Measurements from ENCODE around the gene ABCB8. TPM values are rescaled to one million over a fixed set of nuclear protein-coding genes. Genes with fewer than 3 reads are reported as not detected.

ABCB8 gene
- total and polyA plus RNA-seq, 9 of the 15 experiments (the other 6 are each of a cell fraction or from before 2014, with no cell fraction given) = 7.6 to 106 (median 36.3) TPM

DNA sequence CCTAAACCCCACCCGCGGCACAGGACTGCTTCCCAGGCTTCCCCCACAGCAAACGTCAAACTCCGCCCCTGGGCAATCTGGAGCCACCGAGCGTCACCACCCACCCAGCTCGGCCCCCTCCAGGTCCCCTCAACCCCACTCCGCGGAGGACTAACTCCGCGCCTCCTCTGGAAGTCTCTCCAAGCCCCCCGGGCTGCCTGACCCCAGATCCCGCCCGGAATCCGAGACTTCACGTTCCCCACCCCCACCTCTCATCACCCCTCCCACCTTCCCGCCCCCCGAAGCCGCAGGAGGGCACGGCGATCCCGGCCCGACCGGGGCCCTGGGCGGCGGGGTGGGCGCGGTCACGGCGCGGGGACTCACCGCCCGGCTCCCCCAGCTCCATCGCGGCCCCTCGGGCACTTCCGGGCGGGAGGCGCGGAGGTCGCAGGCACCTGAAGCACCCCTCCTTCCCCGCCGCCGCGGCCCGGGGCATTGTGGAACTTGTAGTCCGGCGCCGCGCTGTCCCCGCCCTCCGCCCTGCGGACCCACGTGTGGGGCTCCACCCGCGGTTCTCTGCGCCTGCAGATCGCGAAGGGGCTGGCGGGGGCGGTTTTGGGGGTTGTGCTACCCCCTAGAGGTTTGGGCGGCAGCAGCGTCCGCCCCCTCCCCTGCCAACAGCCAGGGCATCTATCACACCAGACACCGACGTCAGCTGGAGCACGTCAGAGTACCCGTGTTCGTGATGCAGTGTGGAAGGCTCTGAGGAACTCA lies 55.0 kb downstream of the ABCB8 start, which contains the start of gene TMUB1 (continued):
- TF ChIP-seq, protein P1, sequence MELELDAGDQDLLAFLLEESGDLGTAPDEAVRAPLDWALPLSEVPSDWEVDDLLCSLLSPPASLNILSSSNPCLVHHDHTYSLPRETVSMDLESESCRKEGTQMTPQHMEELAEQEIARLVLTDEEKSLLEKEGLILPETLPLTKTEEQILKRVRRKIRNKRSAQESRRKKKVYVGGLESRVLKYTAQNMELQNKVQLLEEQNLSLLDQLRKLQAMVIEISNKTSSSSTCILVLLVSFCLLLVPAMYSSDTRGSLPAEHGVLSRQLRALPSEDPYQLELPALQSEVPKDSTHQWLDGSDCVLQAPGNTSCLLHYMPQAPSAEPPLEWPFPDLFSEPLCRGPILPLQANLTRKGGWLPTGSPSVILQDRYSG (tag; conservative IDR thresholded peaks at IDR 0.05; ENCODE audit: low read depth) = no peak
- TF ChIP-seq SREBF2 (CRISPR knock-in tag; IDR thresholded peaks at IDR 0.05) = no peak
- no peak for TF ChIP-seq BCL6 (CRISPR knock-in tag; IDR thresholded peaks at IDR 0.05)
- TF ChIP-seq EWSR1 (IDR thresholded peaks at IDR 0.05; ENCODE audit: borderline replicate concordance, low read depth, partially characterized antibody) = no peak
- no peak for TF ChIP-seq NFE2 (IDR thresholded peaks at IDR 0.05; ENCODE audit: low read depth)
- TF ChIP-seq GTF2F1 (IDR thresholded peaks at IDR 0.05; ENCODE audit: low read depth, low read length) = 0 out of 2 replicates have a peak, but pooled peaks have one; percentile 37
- TF ChIP-seq SP2 (IDR thresholded peaks at IDR 0.05; ENCODE audit: extremely low read depth, low read depth, low read length, poor library complexity, severe bottlenecking) = no peak
- no peak for TF ChIP-seq NCOR1 (IDR thresholded peaks at IDR 0.05)
- TF ChIP-seq PHTF2 (CRISPR knock-in tag; IDR thresholded peaks at IDR 0.05) = no peak
- TF ChIP-seq ZZZ3 (IDR thresholded peaks at IDR 0.05) = no peak
- no peak for TF ChIP-seq TAF7 (tag; IDR thresholded peaks at IDR 0.05)
- TF ChIP-seq LARP7 (IDR thresholded peaks at IDR 0.05) = no peak
- TF ChIP-seq RUNX1 (IDR thresholded peaks at IDR 0.05; ENCODE audit: low read depth) = no peak
- TF ChIP-seq, protein P2, sequence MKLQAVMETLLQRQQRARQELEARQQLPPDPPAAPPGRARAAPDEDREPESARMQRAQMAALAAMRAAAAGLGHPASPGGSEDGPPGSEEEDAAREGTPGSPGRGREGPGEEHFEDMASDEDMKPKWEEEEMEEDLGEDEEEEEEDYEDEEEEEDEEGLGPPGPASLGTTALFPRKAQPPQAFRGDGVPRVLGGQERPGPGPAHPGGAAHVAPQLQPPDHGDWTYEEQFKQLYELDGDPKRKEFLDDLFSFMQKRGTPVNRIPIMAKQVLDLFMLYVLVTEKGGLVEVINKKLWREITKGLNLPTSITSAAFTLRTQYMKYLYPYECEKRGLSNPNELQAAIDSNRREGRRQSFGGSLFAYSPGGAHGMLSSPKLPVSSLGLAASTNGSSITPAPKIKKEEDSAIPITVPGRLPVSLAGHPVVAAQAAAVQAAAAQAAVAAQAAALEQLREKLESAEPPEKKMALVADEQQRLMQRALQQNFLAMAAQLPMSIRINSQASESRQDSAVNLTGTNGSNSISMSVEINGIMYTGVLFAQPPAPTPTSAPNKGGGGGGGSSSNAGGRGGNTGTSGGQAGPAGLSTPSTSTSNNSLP (IDR thresholded peaks at IDR 0.05; ENCODE audit: borderline replicate concordance, low read depth, low read length) = no peak
- TF ChIP-seq ELF4 (CRISPR knock-in tag; IDR thresholded peaks at IDR 0.05) = no peak
- TF ChIP-seq XRCC4 (IDR thresholded peaks at IDR 0.05; ENCODE audit: extremely low read depth, insufficient read depth, insufficient read length) = no peak
- no peak for TF ChIP-seq RAD21 (CRISPR knock-in tag; conservative IDR thresholded peaks at IDR 0.05 in 1 of 2, IDR thresholded peaks at IDR 0.05 in 1 of 2)
- TF ChIP-seq GABPA (tag; conservative IDR thresholded peaks at IDR 0.05; ENCODE audit: low read depth) = no peak
- TF ChIP-seq, protein P3, sequence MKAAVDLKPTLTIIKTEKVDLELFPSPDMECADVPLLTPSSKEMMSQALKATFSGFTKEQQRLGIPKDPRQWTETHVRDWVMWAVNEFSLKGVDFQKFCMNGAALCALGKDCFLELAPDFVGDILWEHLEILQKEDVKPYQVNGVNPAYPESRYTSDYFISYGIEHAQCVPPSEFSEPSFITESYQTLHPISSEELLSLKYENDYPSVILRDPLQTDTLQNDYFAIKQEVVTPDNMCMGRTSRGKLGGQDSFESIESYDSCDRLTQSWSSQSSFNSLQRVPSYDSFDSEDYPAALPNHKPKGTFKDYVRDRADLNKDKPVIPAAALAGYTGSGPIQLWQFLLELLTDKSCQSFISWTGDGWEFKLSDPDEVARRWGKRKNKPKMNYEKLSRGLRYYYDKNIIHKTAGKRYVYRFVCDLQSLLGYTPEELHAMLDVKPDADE (conservative IDR thresholded peaks at IDR 0.05; ENCODE audit: control insufficient read depth, low read depth, low read length) = peak; percentile 97
- TF ChIP-seq, protein P4, sequence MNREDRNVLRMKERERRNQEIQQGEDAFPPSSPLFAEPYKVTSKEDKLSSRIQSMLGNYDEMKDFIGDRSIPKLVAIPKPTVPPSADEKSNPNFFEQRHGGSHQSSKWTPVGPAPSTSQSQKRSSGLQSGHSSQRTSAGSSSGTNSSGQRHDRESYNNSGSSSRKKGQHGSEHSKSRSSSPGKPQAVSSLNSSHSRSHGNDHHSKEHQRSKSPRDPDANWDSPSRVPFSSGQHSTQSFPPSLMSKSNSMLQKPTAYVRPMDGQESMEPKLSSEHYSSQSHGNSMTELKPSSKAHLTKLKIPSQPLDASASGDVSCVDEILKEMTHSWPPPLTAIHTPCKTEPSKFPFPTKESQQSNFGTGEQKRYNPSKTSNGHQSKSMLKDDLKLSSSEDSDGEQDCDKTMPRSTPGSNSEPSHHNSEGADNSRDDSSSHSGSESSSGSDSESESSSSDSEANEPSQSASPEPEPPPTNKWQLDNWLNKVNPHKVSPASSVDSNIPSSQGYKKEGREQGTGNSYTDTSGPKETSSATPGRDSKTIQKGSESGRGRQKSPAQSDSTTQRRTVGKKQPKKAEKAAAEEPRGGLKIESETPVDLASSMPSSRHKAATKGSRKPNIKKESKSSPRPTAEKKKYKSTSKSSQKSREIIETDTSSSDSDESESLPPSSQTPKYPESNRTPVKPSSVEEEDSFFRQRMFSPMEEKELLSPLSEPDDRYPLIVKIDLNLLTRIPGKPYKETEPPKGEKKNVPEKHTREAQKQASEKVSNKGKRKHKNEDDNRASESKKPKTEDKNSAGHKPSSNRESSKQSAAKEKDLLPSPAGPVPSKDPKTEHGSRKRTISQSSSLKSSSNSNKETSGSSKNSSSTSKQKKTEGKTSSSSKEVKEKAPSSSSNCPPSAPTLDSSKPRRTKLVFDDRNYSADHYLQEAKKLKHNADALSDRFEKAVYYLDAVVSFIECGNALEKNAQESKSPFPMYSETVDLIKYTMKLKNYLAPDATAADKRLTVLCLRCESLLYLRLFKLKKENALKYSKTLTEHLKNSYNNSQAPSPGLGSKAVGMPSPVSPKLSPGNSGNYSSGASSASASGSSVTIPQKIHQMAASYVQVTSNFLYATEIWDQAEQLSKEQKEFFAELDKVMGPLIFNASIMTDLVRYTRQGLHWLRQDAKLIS (CRISPR knock-in tag; IDR thresholded peaks at IDR 0.05) = 0 out of 2 replicates have a peak, but pooled peaks have one; percentile 44
- TF ChIP-seq IFI16 (CRISPR knock-in tag; IDR thresholded peaks at IDR 0.05) = no peak

All from K562 (cell line).